Measurements from ENCODE around the gene FOLR3. TPM values are rescaled to one million over a fixed set of nuclear protein-coding genes. Genes with fewer than 3 reads are reported as not detected.

The FOLR3 gene
- total RNA-seq, 1 donor from 2014 or later = 1.7 TPM

DNA sequence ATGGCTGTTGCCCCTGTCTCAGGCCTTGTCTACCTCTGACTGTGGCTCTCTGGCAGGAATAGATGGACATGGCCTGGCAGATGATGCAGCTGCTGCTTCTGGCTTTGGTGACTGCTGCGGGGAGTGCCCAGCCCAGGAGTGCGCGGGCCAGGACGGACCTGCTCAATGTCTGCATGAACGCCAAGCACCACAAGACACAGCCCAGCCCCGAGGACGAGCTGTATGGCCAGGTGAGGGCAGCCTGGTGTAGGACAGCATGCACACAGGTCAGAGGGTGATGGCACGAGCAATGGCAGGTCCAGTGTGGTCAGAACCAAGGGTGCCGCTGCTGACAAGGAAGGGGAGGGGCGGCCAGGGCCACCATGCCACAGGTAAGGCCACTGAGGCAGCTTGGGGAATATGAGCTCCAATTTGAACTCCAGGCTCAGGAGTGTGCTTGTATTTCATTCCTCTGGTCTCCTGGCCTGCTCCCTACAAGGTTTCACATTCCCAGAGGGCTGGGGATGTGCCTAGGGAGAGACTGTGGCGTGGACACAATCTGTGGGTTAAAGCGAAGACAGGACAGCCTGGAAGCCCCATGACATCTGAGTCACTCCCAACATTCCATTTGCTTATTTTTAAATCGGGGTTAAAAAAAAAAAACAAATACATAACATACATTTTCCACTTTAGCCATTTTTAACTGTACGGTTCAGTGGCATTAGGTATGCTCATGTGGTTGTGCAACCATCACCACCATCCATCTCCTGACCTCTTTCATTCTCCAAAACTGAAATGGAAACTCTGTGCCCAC lies 562 bp downstream of the FOLR3 start:
- Histone ChIP-seq H3K4me1 (no peaks in the 10 kb centered on the region), H3K9me3 (replicated peaks) (no peaks in the 10 kb centered on the region), H3K27me3 (ENCODE audit: low read depth) (peaks cover 4% of the 10 kb centered on the region), H3K4me3 (no peak overlapping the region), H3K36me3 (no peaks in the 10 kb centered on the region), H3K27ac (replicated peaks) (no peak overlapping the region)
- TF ChIP-seq, protein P1, sequence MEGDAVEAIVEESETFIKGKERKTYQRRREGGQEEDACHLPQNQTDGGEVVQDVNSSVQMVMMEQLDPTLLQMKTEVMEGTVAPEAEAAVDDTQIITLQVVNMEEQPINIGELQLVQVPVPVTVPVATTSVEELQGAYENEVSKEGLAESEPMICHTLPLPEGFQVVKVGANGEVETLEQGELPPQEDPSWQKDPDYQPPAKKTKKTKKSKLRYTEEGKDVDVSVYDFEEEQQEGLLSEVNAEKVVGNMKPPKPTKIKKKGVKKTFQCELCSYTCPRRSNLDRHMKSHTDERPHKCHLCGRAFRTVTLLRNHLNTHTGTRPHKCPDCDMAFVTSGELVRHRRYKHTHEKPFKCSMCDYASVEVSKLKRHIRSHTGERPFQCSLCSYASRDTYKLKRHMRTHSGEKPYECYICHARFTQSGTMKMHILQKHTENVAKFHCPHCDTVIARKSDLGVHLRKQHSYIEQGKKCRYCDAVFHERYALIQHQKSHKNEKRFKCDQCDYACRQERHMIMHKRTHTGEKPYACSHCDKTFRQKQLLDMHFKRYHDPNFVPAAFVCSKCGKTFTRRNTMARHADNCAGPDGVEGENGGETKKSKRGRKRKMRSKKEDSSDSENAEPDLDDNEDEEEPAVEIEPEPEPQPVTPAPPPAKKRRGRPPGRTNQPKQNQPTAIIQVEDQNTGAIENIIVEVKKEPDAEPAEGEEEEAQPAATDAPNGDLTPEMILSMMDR (IDR thresholded peaks at IDR 0.05; ENCODE audit: borderline replicate concordance) = no peak
- no peak for DNase-seq
- intact Hi-C loops (cut with micrococcal nuclease) = no loop called here

DNA sequence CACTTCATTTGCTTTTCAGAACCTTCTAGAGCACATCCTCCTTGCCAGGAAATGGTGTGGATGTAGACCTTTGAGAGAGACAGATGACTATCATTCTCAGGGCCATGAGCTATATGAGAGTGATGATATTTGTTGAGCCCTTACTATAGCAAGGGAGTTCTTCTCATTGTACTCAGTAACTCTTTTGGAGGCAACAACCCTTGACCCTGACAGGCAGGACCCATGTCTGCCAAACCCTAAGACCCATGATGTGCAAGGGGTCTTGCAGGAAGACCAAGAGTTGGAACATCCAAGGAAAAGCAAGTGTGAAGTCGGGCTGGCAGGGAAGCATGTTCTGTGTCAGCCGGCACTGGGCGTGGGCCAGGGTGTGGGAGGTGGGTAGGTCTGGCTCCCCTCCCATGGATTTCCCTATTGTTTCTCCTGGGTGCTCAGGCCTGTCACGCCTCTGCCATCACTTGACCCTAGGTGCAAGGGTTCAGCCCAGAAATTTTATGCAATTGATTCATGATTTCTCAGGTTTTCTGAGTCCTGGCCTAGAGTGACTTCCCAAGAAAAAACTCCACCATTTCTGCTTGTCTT lies 1.2 kb downstream of the FOLR3 start:
- Histone ChIP-seq H3K9me3 (replicated peaks) (no peaks in the 10 kb centered on the region), H3K27me3 (ENCODE audit: low read depth) (peaks cover 4% of the 10 kb centered on the region), H3K4me1 (no peaks in the 10 kb centered on the region), H3K27ac (replicated peaks) (no peak overlapping the region), H3K36me3 (no peaks in the 10 kb centered on the region), H3K4me3 (no peak overlapping the region)
- DNase-seq = no peak
- TF ChIP-seq, protein P1 (IDR thresholded peaks at IDR 0.05; ENCODE audit: borderline replicate concordance) = no peak
- intact Hi-C loops (cut with micrococcal nuclease) = no loop called here

GRCh38 chr11:72138821-72139390 lies 3.4 kb downstream of the FOLR3 start:
- no peak for DNase-seq
- intact Hi-C loops (cut with micrococcal nuclease) = no loop called here
- TF ChIP-seq, protein P1 (IDR thresholded peaks at IDR 0.05; ENCODE audit: borderline replicate concordance) = no peak

GRCh38 chr11:72139500-72139899 lies 4.0 kb downstream of the FOLR3 start:
- Histone ChIP-seq H3K9me3 (replicated peaks) (no peaks in the 10 kb centered on the region), H3K36me3 (no peaks in the 10 kb centered on the region), H3K4me3 (no peak overlapping the region), H3K27me3 (ENCODE audit: low read depth) (no peaks in the 10 kb centered on the region), H3K27ac (replicated peaks) (no peak overlapping the region), H3K4me1 (no peaks in the 10 kb centered on the region)
- intact Hi-C loops (cut with micrococcal nuclease) = no loop called here
- no peak for DNase-seq
- TF ChIP-seq, protein P1 (IDR thresholded peaks at IDR 0.05; ENCODE audit: borderline replicate concordance) = no peak

More at GRCh38 chr11:72138821-72139390, 3.4 kb downstream of the FOLR3 start:
- Histone ChIP-seq H3K36me3 (no peaks in the 10 kb centered on the region), H3K9me3 (replicated peaks) (no peaks in the 10 kb centered on the region), H3K27ac (replicated peaks) (no peak overlapping the region), H3K4me1 (no peaks in the 10 kb centered on the region), H3K27me3 (ENCODE audit: low read depth) (no peaks in the 10 kb centered on the region), H3K4me3 (no peak overlapping the region)

- no peak overlapping the region for H3K27ac ChIP-seq (replicated peaks)
- H3K9me3 ChIP-seq (replicated peaks) = no peaks in the 10 kb centered on the region
- H3K4me1 ChIP-seq = no peaks in the 10 kb centered on the region
- no peak overlapping the region for H3K4me3 ChIP-seq
- H3K27me3 ChIP-seq (ENCODE audit: low read depth) = no peaks in the 10 kb centered on the region
- DNase-seq = no peak
- no peaks in the 10 kb centered on the region for H3K36me3 ChIP-seq
- TF ChIP-seq, protein P1 (IDR thresholded peaks at IDR 0.05; ENCODE audit: borderline replicate concordance) = no peak
- intact Hi-C loops (cut with micrococcal nuclease) = no loop called here
Observed at GRCh38 chr11:72140661-72141060, 5.1 kb downstream of the FOLR3 start.

Measured in left ventricle myocardium inferior (tissue), 1 donor.